HG03045 (cell line): ENCODE data around the gene BEND7.

Experiments
- ATAC-seq: cut with Tn5 transposase; IDR thresholded peaks from one replicate; pipeline ENCODE4 v1.9.1; 2021; ENCODE audit warnings: mild to moderate bottlenecking, moderate library complexity; ENCODE audit not compliant: unreplicated experiment

Gene BEND7

GRCh38 chr10:13525663-13526062 is 3.2 kb downstream of the BEND7 start:
- ATAC-seq = no peak

GRCh38 chr10:13521026-13521425 is 7.8 kb downstream of the BEND7 start:
- ATAC-seq = no peak

GRCh38 chr10:13520194-13520593 is 8.6 kb downstream of the BEND7 start:
- ATAC-seq = no peak

- no peak for ATAC-seq
These were observed 10.6 kb downstream of the BEND7 start for GRCh38 chr10:13518076-13518692.

GRCh38 chr10:13517675-13518074 is 11.1 kb downstream of the BEND7 start:
- ATAC-seq = no peak

GRCh38 chr10:13516176-13516575 is 12.6 kb downstream of the BEND7 start:
- ATAC-seq = no peak

GRCh38 chr10:13515467-13515866 is 13.3 kb downstream of the BEND7 start:
- no peak for ATAC-seq

GRCh38 chr10:13514296-13514695 is 14.5 kb downstream of the BEND7 start:
- ATAC-seq = no peak

GRCh38 chr10:13512564-13512963 is 16.2 kb downstream of the BEND7 start:
- ATAC-seq = no peak

GRCh38 chr10:13511409-13511808 is 17.4 kb downstream of the BEND7 start:
- no peak for ATAC-seq

- ATAC-seq = no peak
These were observed 23.6 kb downstream of the BEND7 start for GRCh38 chr10:13505052-13505680.

- no peak for ATAC-seq
These were observed 24.9 kb downstream of the BEND7 start for GRCh38 chr10:13503745-13504463.

- no peak for ATAC-seq
These were observed 26.4 kb downstream of the BEND7 start for GRCh38 chr10:13502380-13502779.

GRCh38 chr10:13500201-13500600 is 28.6 kb downstream of the BEND7 start:
- ATAC-seq = no peak

- no peak for ATAC-seq
These were observed 29.7 kb downstream of the BEND7 start for GRCh38 chr10:13499150-13499549.

GRCh38 chr10:13496931-13497330 is 31.9 kb downstream of the BEND7 start:
- no peak for ATAC-seq

- no peak for ATAC-seq
These were observed 32.6 kb downstream of the BEND7 start for GRCh38 chr10:13496164-13496563.

GRCh38 chr10:13492493-13493180 is 36.2 kb downstream of the BEND7 start:
- no peak for ATAC-seq

GRCh38 chr10:13491747-13492360 is 37.0 kb downstream of the BEND7 start:
- ATAC-seq = no peak

- ATAC-seq = no peak
These were observed 38.3 kb downstream of the BEND7 start for GRCh38 chr10:13490503-13490902.

GRCh38 chr10:13489035-13489599 is 39.7 kb downstream of the BEND7 start:
- no peak for ATAC-seq
